Right lobe of liver (tissue), 6 donors: ENCODE data around the gene ACACA. TPM values are rescaled to one million over a fixed set of nuclear protein-coding genes. Genes with fewer than 3 reads are reported as not detected.

Experiments
- ATAC-seq, 4 donors: fragments of 200-7000 bp; cut with Tn5 transposase; one replicate each; pipeline ENCODE4 v1.9.1; 2020; ENCODE audit warnings: mild to moderate bottlenecking in 4 of 4, moderate library complexity in 4 of 4
- DNase-seq, 3 donors: peaks; one replicate each; pipeline ENCODE4 v3.0.0-alpha.2; 2020
- H3K27ac ChIP-seq, 3 donors: fragments of 200-600 bp; one replicate each; pipeline ENCODE4 v1.8.0; 2022
- H3K27me3 ChIP-seq, 2 donors: fragments of 200-600 bp; one replicate each; pipeline ENCODE4 v1.8.0; 2022
- H3K36me3 ChIP-seq, 4 donors: fragments of 200-600 bp; sonication (generic) in 1 of 4; one replicate each; pipeline versions ENCODE4 v1.5.1 to v1.8.0; 2017 to 2022; ENCODE audit warnings: control low read depth in 1 of 4
- H3K4me1 ChIP-seq, 4 donors: fragments of 200-600 bp; sonication (generic) in 1 of 4; one replicate each; pipeline versions ENCODE4 v1.5.1 to v1.8.0; 2017 to 2022; ENCODE audit warnings: control low read depth in 1 of 4
- H3K4me3 ChIP-seq, 3 donors: fragments of 200-600 bp; one replicate each; pipeline ENCODE4 v1.8.0; 2022
- H3K9me3 ChIP-seq, 4 donors: fragments of 200-600 bp; sonication (generic) in 1 of 4; one replicate each; pipeline versions ENCODE4 v1.5.1 to v1.8.0; 2017 to 2022; ENCODE audit warnings: control low read depth in 1 of 4
- POLR2A ChIP-seq: fragments of 450-650 bp; IDR thresholded peaks from one replicate; pipeline ENCODE4 v1.6.1; 2017; ENCODE audit warnings: antibody characterized with exemption, mild to moderate bottlenecking
- WGBS: methylation state at CpG from one replicate; pipeline ENCODE4 v1.1.6; 2018; ENCODE audit warnings: low coverage, low lambda C conversion rate; ENCODE audit not compliant: insufficient coverage; ENCODE audit errors: missing lambda C conversion rate; 5-methylcytosine and 5-hydroxymethylcytosine counted together
- intact Hi-C, 2 donors: fragments of 100-400 bp; cut with DNase I; formaldehyde crosslinking; loops; one replicate each; pipeline versions ENCODE4 v1.11.2 to v1.14.1; 2022
- total RNA-seq, 6 experiments: library from RNA; depleted of rRNA in 2 of 6; stranded (reverse); fragments of >200 nt in 2 of 6; fragmentation: NEBNext Ultra II Directional in 3 of 6; extraction: Animal tissue kit (Norgen Biotek cat#: 25700) in 3 of 6; gene quantifications; one replicate each; pipeline versions ENCODE4 v1.1.0 to v1.2.4, GENCODE V29; 2016 to 2023
- TF ChIP-seq, protein P1 (sequence below), 4 donors: fragments of 200-600 bp in 3 of 4; fragments of 450-650 bp in 1 of 4; IDR thresholded peaks; one replicate each; pipeline versions ENCODE4 v1.5.1 to v1.8.0; 2016 to 2022; ENCODE audit warnings: antibody characterized with exemption in 4 of 4, mild to moderate bottlenecking in 2 of 4
- donor health status: DM: no; HTN: yes; CAD: no.
- donor health status: DM: no; HTN: no; CAD: no.
- donor health status: DM: no; HTN: no; CAD: no.
- donor health status: DM: no; HTN: yes; CAD: no.
- donor health status: DM: no; HTN: yes; CAD: no.

ACACA gene
- total RNA-seq, 6 experiments from 2014 or later: 14.6 to 56.4 (median 27.1) TPM

DNA sequence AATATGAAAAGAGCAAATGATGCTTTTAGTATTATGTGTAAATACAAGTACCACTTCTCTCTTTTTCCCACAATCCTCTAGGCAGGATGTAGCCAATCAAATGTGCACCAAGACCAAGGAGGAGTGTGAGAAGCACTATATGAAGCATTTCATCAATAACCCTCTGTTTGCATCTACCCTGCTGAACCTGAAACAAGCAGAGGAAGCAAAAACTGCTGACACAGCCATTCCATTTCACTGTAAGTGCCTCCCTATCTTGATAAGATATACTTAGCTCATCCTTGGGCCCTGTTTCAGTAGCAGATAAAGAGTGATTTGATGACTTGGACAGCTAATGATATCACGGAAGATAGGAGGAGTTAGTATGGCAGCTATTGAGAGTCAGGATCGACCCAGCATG lies 33.8 kb upstream of the ACACA start:
- H3K27me3 ChIP-seq: no peaks in the 10 kb centered on the region

DNA sequence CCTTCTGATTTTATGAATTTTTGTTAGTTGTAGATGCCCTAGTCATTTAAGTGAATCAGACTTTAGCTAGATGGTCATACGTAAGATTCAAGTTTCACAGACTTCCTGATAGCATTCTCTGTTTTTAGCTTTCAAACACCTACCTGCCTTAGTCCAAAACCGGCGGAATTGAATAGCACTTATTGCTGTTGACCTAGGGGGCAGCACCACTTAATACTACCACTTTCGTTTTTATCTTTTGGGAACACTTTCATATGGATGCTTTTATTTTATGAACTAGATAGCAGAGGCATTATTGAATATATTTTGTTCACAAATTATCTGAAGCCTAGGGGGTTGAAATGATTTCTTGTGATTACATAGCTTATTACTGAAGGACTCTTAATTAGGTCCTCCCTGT lies 31.5 kb upstream of the ACACA start:
- Histone ChIP-seq H3K9me3 (no peaks in the 10 kb centered on the region), H3K36me3 (peaks cover 0 to 40% (median 18%) of the 10 kb centered on the region in 4 donors), H3K4me3 (no peak overlapping the region), H3K27me3 (no peaks in the 10 kb centered on the region), H3K4me1 (no peaks in the 10 kb centered on the region), H3K27ac (no peak overlapping the region)
- intact Hi-C loops: no loop called here
- TF ChIP-seq, protein P1, sequence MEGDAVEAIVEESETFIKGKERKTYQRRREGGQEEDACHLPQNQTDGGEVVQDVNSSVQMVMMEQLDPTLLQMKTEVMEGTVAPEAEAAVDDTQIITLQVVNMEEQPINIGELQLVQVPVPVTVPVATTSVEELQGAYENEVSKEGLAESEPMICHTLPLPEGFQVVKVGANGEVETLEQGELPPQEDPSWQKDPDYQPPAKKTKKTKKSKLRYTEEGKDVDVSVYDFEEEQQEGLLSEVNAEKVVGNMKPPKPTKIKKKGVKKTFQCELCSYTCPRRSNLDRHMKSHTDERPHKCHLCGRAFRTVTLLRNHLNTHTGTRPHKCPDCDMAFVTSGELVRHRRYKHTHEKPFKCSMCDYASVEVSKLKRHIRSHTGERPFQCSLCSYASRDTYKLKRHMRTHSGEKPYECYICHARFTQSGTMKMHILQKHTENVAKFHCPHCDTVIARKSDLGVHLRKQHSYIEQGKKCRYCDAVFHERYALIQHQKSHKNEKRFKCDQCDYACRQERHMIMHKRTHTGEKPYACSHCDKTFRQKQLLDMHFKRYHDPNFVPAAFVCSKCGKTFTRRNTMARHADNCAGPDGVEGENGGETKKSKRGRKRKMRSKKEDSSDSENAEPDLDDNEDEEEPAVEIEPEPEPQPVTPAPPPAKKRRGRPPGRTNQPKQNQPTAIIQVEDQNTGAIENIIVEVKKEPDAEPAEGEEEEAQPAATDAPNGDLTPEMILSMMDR (IDR thresholded peaks at IDR 0.05): peak in 3 of 4 donors; percentile 21 to 30 (median 26)
- no peak for TF ChIP-seq POLR2A
- DNase-seq: no peak
- 71% methylated on average over 4 of the region's 4 CpGs for WGBS
- ATAC-seq: no peak

More for the DNA sequence above, 33.8 kb upstream of the ACACA start:
- Histone ChIP-seq H3K36me3 (peaks cover 0 to 53% (median 21%) of the 10 kb centered on the region in 4 donors), H3K4me3 (no peak overlapping the region), H3K9me3 (no peaks in the 10 kb centered on the region), H3K4me1 (no peaks in the 10 kb centered on the region), H3K27ac (no peak overlapping the region)
- TF ChIP-seq, protein P1 (IDR thresholded peaks at IDR 0.05): no peak
- TF ChIP-seq POLR2A: no peak
- no peak for ATAC-seq
- 88% methylated on average over 2 of the region's 2 CpGs for WGBS
- intact Hi-C loops: no loop called here
- no peak for DNase-seq

DNA sequence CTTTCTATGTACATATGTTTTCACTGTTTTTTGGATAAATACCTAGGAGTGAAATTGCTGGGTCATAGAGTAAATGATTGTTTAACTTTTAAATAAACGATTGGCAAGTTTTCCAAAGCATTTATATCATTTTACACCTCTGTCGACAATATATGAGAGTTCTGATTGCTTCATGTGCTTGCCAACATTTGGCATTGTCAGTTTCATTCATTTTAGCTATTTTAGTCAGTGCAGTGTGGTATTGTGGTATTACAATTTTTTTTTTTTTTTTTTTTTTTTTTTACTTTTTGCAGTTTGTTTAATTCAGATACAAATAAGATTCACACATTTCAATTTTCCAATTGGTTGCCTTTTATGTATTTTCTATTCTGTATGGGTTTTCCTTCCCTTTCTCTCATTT lies 26.0 kb upstream of the ACACA start:
- Histone ChIP-seq H3K4me3 (no peak overlapping the region), H3K27ac (no peak overlapping the region), H3K36me3 (peaks cover 0 to 15% (median 6%) of the 10 kb centered on the region in 4 donors), H3K27me3 (no peaks in the 10 kb centered on the region), H3K4me1 (no peaks in the 10 kb centered on the region), H3K9me3 (no peaks in the 10 kb centered on the region)
- WGBS: 94% methylated on average over 2 of the region's 2 CpGs
- intact Hi-C loops: no loop called here
- ATAC-seq (no peak), DNase-seq (no peak)
- TF ChIP-seq POLR2A: no peak
- TF ChIP-seq, protein P1 (IDR thresholded peaks at IDR 0.05): no peak

DNA sequence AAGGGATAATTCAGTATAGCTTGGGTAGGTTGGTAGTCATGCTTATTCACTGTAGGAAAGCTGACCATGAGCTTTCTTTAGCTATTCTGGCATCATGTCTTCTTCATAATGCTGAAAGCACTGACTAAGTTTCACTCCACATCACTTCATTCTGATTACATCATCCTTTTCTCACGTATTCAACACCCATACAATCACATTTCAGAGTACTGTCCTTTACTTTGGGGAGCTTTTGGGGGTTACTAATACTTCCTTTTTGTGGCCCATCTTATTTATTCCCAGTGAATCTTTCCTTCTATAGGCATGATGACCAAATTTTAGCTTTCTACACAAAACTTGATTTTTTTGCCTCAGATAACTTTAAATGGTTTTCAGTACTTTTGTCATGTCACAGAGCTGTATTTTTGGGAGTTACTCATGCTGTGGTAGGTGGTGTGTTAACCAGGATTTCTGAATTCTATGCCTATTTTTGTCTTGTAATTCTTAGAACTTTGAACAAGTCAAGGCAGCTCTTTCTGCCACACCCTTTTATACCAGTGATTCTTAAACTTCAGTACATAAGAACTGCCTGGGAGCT lies 23.5 kb upstream of the ACACA start:
- H3K36me3 ChIP-seq: peaks cover 0 to 36% (median 21%) of the 10 kb centered on the region in 4 donors
- intact Hi-C loops: no loop called here
- H3K27me3 ChIP-seq: no peaks in the 10 kb centered on the region
- DNase-seq (no peak), ATAC-seq (no peak)
- TF ChIP-seq, protein P1 (IDR thresholded peaks at IDR 0.05): no peak
- no peak for TF ChIP-seq POLR2A
- H3K4me3 ChIP-seq: no peak overlapping the region
- H3K9me3 ChIP-seq: no peaks in the 10 kb centered on the region
- no peaks in the 10 kb centered on the region for H3K4me1 ChIP-seq
- no peak overlapping the region for H3K27ac ChIP-seq
- WGBS: 45% methylated on average over 1 of the region's 1 CpG
